Bronchial epithelial cell (primary cell): ENCODE measurements around the gene ORMDL2. TPM values are rescaled to one million over a fixed set of nuclear protein-coding genes. Genes with fewer than 3 reads are reported as not detected.

Experiments used
- DNase-seq: peaks from one replicate; pipeline ENCODE4 v3.0.0-alpha.2; 2010; ENCODE audit warnings: low read depth
- FAIRE-seq: peaks from 2 replicates; lab custom pipeline; 2011; peaks lifted over from hg19 to GRCh38; lab: Jason Lieb, UNC
- H3K27me3 ChIP-seq: 2 replicates; pipeline ENCODE4 v1.5.1; 2011; ENCODE audit warnings: low read length; ENCODE audit not compliant: control insufficient read depth, insufficient read depth
- H3K36me3 ChIP-seq: 2 replicates; pipeline ENCODE4 v1.5.1; 2011; ENCODE audit warnings: low read length; ENCODE audit not compliant: control insufficient read depth, insufficient read depth
- H3K4me3 ChIP-seq: 2 replicates; pipeline ENCODE4 v1.5.1; 2011; ENCODE audit warnings: mild to moderate bottlenecking, low read depth, low read length, control low read depth
- total RNA-seq: library from RNA; depleted of rRNA; stranded (reverse); fragments of >200 nt; gene quantifications from 2 replicates; pipeline ENCODE4 v1.2.1, GENCODE V29; 2014
- TF ChIP-seq, protein P1 (sequence below): IDR thresholded peaks from 2 replicates; pipeline ENCODE4 v1.5.1; 2011; ENCODE audit warnings: mild to moderate bottlenecking, moderate library complexity, low read length, control low read depth, inconsistent platforms; ENCODE audit not compliant: insufficient read depth, severe bottlenecking

ORMDL2 gene
- total RNA-seq, 1 donor from 2014 or later, result 46.1 TPM

DNA sequence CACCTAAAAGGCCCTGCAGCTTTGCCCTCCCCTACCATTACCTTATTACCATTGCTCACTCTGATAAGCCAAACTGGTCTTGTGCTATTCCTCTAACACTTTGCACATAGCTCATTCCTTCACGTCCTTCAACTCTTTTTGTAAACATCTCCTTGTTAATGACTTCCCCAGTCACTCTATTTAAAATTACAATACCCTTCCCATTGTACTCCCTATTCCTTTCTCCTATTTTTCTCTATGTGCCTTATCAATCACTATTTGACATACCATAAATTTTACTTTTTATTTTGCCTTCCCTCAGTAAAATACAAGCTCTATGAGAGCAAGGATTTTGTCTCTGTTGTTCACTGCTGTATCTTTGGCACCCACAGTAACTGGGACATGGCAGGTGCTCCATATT lies 5.8 kb upstream of the ORMDL2 start:
- H3K4me3 ChIP-seq, result no peak overlapping the region
- TF ChIP-seq, protein P1, sequence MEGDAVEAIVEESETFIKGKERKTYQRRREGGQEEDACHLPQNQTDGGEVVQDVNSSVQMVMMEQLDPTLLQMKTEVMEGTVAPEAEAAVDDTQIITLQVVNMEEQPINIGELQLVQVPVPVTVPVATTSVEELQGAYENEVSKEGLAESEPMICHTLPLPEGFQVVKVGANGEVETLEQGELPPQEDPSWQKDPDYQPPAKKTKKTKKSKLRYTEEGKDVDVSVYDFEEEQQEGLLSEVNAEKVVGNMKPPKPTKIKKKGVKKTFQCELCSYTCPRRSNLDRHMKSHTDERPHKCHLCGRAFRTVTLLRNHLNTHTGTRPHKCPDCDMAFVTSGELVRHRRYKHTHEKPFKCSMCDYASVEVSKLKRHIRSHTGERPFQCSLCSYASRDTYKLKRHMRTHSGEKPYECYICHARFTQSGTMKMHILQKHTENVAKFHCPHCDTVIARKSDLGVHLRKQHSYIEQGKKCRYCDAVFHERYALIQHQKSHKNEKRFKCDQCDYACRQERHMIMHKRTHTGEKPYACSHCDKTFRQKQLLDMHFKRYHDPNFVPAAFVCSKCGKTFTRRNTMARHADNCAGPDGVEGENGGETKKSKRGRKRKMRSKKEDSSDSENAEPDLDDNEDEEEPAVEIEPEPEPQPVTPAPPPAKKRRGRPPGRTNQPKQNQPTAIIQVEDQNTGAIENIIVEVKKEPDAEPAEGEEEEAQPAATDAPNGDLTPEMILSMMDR, result no peak
- FAIRE-seq (no peak), DNase-seq (no peak)
- H3K27me3 ChIP-seq, result no peaks in the 10 kb centered on the region
- H3K36me3 ChIP-seq, result peaks cover 3% of the 10 kb centered on the region

GRCh38 chr12:55814257-55814656 lies 3.6 kb upstream of the ORMDL2 start:
- H3K4me3 ChIP-seq, result no peak overlapping the region
- TF ChIP-seq, protein P1, result no peak
- no peaks in the 10 kb centered on the region for H3K27me3 ChIP-seq
- DNase-seq (no peak), FAIRE-seq (no peak)
- peaks cover 4% of the 10 kb centered on the region for H3K36me3 ChIP-seq

DNA sequence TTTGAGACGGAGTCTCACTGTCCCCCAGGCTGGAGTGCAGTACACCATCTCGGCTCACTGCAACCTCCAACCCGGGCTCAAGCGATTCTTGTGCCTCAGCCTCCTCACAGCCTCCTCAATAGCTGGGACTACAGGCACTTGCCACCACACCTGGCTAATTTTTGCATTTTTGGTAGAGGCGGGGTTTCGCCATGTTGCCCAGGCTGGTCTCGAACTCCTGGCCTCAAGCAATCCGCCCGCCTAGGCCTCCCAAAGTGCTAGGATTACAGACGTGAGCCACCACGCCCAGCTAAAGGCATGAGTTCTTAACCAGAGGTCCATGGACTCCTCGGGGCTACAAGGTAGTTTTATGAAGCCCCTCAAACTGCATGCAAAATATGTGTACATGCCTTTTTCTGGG lies 2.4 kb upstream of the ORMDL2 start:
- Histone ChIP-seq H3K4me3 (no peak overlapping the region), H3K36me3 (peaks cover 12% of the 10 kb centered on the region)
- FAIRE-seq, result no peak

DNA sequence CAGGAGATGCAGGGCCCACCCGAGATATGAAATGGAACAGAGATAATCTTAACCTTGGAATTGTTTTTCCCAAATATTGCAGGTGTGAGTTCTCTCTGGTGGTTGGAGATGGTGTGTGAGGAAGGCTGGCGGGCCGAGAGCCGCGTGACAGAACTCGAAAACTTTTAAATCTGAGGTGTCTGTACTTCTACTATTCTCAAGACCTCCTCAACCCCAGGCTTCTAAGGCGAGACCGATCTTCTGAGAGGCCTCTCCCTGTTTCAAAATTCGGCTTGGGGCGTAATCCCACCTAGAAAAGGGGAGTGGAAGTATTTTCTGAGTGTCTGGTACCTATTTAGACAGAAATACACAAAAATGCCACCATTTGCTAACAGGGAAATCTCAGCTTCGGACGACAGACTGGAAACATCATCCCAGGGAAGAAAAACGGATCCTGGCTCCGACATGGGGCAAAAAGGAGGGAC lies 928 bp upstream of the ORMDL2 start:
- TF ChIP-seq, protein P1, result no peak
- FAIRE-seq (no peak), DNase-seq (no peak)
- no peaks in the 10 kb centered on the region for H3K27me3 ChIP-seq
- H3K36me3 ChIP-seq, result peaks cover 17% of the 10 kb centered on the region
- peak overlapping the region; percentile 92 for H3K4me3 ChIP-seq

More for the DNA sequence above, 2.4 kb upstream of the ORMDL2 start:
- no peak for DNase-seq
- TF ChIP-seq, protein P1, result no peak
- H3K27me3 ChIP-seq, result no peaks in the 10 kb centered on the region

DNA sequence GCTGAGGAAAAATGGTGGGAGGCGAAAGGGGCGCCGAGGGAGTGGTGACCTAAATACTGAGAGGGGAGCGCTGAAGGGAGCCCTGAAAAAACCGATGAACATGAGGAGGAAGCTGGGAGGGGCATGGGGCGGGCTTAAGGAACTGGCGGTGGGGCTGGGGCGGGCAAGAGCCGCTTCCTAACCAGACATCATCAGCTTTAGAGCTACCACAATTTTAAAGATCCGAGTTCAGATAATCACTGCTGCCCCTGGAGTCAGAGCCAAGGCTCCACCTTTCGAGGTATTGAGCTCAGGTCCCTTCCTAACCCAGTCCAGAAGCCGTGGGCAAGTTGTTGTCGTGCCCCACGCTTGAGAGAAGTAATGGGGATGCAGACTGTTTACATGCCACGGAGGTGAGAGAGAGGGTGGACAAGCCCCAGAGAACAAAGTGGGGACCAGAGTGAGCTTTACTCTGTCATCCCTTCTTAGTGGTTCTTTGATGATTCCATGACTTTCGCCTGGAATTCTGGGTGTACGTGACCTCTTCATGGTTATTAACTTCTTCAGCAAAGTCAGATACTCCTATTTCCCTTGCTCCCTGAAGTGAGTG lies 393 bp downstream of the ORMDL2 start:
- FAIRE-seq (no peak), DNase-seq (no peak)
- no peaks in the 10 kb centered on the region for H3K27me3 ChIP-seq
- TF ChIP-seq, protein P1, result no peak
- peak overlapping the region; percentile 92 for H3K4me3 ChIP-seq
- H3K36me3 ChIP-seq, result peaks cover 21% of the 10 kb centered on the region

DNA sequence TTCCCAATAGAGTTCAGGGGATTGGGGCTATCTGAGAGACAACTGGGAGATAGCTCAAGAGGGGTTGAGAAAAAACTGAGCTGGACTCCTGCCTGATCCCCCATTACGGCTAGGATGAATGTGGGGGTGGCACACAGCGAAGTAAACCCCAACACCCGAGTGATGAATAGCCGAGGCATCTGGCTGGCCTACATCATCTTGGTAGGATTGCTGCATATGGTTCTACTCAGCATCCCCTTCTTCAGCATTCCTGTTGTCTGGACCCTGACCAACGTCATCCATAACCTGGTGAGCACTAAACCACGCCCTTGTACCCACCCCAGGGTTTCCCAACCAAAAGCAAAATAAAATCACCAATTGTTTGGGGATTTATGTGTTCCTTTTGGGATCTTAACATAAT lies 1.0 kb downstream of the ORMDL2 start:
- Histone ChIP-seq H3K36me3 (peaks cover 21% of the 10 kb centered on the region), H3K27me3 (no peaks in the 10 kb centered on the region), H3K4me3 (peak overlapping the region; percentile 92)
- DNase-seq (no peak), FAIRE-seq (no peak)
- TF ChIP-seq, protein P1, result no peak
